ENCODE data around the gene CCDC136. TPM values are rescaled to one million over a fixed set of nuclear protein-coding genes. Genes with fewer than 3 reads are reported as not detected.

CCDC136 gene
- total RNA-seq, 1 experiment from 2014 or later, result 11.1 TPM

GRCh38 chr7:128831178-128831993, 39.6 kb downstream of the CCDC136 start:
- Histone ChIP-seq H3K4me3 (replicated peaks in 1 of 2; ENCODE audit: low read depth in 1 of 2, low read length in 2 of 2) (peak overlapping the region; percentile 55 to 67), H3K9me3 (ENCODE audit: control insufficient read depth in 1 of 2, insufficient read depth in 1 of 2, low read depth in 1 of 2, low read length in 2 of 2) (no peaks in the 10 kb centered on the region), H3K4me2 (ENCODE audit: low read length) (peak overlapping the region; percentile 92), H2AFZ (ENCODE audit: low read depth, low read length, poor library complexity, severe bottlenecking) (no peak overlapping the region), H3K9me2 (ENCODE audit: insufficient read depth) (no peaks in the 10 kb centered on the region), H3K4me1 (ENCODE audit: control insufficient read depth in 1 of 2, insufficient read depth in 2 of 2, low read length in 2 of 2) (peaks cover 35 to 73% of the 10 kb centered on the region in 2 experiments), H3K27me3 (ENCODE audit: insufficient read depth, low read length) (no peaks in the 10 kb centered on the region), H3K9ac (ENCODE audit: low read length) (peak overlapping the region; percentile 68), H3K36me3 (ENCODE audit: control insufficient read depth in 1 of 2, insufficient read depth in 2 of 2, low read length in 2 of 2) (0 out of 4 replicates have a peak, but pooled peaks cover 0 to 3% of the 10 kb centered on the region in 2 experiments), H3K27ac (ENCODE audit: low read depth, low read length) (peak overlapping the region; percentile 69), H4K20me1 (ENCODE audit: insufficient read depth) (no peaks in the 10 kb centered on the region), H3K79me2 (ENCODE audit: insufficient read depth, low read length) (peaks cover 18% of the 10 kb centered on the region; the same call in 1 of the 2 replicates)
- ChIA-PET POLR2A (interaction anchor here (1.4 kb wide), 1 partner anchor 93 kb away, joined by 3 read pairs; no protein-coding TSS in a partner anchor), RAD21 (ENCODE audit: low non-redundant PET in 1 of 2, low total read pairs in 2 of 2, uncharacterized antibody in 2 of 2, unreplicated experiment in 2 of 2) (no interaction called here), CTCF (interaction anchor here (1.9 kb wide), 1 partner anchor 11 kb away, joined by 9 read pairs; no protein-coding TSS in a partner anchor)
- ATAC-seq (0 out of 2 replicates have a peak, but pooled peaks have one; percentile 14), DNase-seq (ENCODE audit: low read depth, low spot score) (no peak)
- TF ChIP-seq JUND (IDR thresholded peaks at IDR 0.05) (no peak), RAD21 (IDR thresholded peaks at IDR 0.05; ENCODE audit: low read depth) (no peak), EGR1 (IDR thresholded peaks at IDR 0.05; ENCODE audit: low read depth) (no peak), EZH2phosphoT487 (IDR thresholded peaks at IDR 0.05; ENCODE audit: borderline replicate concordance) (no peak), SRF (IDR thresholded peaks at IDR 0.05; ENCODE audit: low read depth) (no peak), ATF3 (IDR thresholded peaks at IDR 0.05) (no peak), CTCF (IDR thresholded peaks at IDR 0.05 in 2 of 3, conservative IDR thresholded peaks at IDR 0.05 in 1 of 3; ENCODE audit: borderline replicate concordance in 1 of 3, insufficient read depth in 1 of 3, low read depth in 2 of 3, low read length in 2 of 3) (no peak), TCF7L2 (IDR thresholded peaks at IDR 0.05; ENCODE audit: borderline replicate concordance, extremely low read depth, insufficient read depth, insufficient read length) (no peak)
- TF ChIP-seq, protein P1, sequence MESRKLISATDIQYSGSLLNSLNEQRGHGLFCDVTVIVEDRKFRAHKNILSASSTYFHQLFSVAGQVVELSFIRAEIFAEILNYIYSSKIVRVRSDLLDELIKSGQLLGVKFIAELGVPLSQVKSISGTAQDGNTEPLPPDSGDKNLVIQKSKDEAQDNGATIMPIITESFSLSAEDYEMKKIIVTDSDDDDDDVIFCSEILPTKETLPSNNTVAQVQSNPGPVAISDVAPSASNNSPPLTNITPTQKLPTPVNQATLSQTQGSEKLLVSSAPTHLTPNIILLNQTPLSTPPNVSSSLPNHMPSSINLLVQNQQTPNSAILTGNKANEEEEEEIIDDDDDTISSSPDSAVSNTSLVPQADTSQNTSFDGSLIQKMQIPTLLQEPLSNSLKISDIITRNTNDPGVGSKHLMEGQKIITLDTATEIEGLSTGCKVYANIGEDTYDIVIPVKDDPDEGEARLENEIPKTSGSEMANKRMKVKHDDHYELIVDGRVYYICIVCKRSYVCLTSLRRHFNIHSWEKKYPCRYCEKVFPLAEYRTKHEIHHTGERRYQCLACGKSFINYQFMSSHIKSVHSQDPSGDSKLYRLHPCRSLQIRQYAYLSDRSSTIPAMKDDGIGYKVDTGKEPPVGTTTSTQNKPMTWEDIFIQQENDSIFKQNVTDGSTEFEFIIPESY (IDR thresholded peaks at IDR 0.05; ENCODE audit: extremely low read depth, insufficient replicate concordance, low read length), result no peak
- intact Hi-C loops (cut with micrococcal nuclease), result no loop called here
- BruUV-seq (replicated peaks), result no TSS peak
